MM.1S (cell line): ENCODE measurements around the gene PTPRN2.

Experiments used
- DNase-seq: peaks from one replicate; pipeline ENCODE4 v3.0.0-alpha.2; 2015
- H2AFZ ChIP-seq: fragments of 300-600 bp; sonication (generic); 2 replicates; pipeline ENCODE4 v1.6.0; 2016; ENCODE audit warnings: antibody characterized with exemption, low read length
- H3F3A ChIP-seq: fragments of 300-600 bp; sonication (generic); 2 replicates; pipeline ENCODE4 v1.6.1; 2016; ENCODE audit warnings: mild to moderate bottlenecking, antibody characterized with exemption, low read length, moderate library complexity, mixed read lengths; ENCODE audit not compliant: insufficient read depth
- H3K27ac ChIP-seq: fragments of 300-600 bp; sonication (generic); 2 replicates; pipeline ENCODE4 v1.5.1; 2016; ENCODE audit warnings: mild to moderate bottlenecking, low read length
- H3K27me3 ChIP-seq: fragments of 300-600 bp; sonication (generic); replicated peaks from 2 replicates; pipeline ENCODE4 v1.6.0; 2016; ENCODE audit warnings: low read length; ENCODE audit not compliant: insufficient read depth
- H3K36me3 ChIP-seq: fragments of 300-600 bp; sonication (generic); replicated peaks from 2 replicates; pipeline ENCODE4 v1.6.1; 2016; ENCODE audit warnings: mild to moderate bottlenecking, low read length, mixed read lengths; ENCODE audit not compliant: insufficient read depth
- H3K4me1 ChIP-seq: fragments of 300-600 bp; sonication (generic); 2 replicates; pipeline ENCODE4 v1.6.1; 2016; ENCODE audit warnings: low read length, mixed read lengths
- H3K4me2 ChIP-seq: fragments of 300-600 bp; sonication (generic); 2 replicates; pipeline ENCODE4 v1.6.0; 2016; ENCODE audit warnings: low read depth, low read length
- H3K4me3 ChIP-seq: fragments of 300-600 bp; sonication (generic); 2 replicates; pipeline ENCODE4 v1.5.1; 2016; ENCODE audit warnings: low read length, mixed read lengths
- H3K79me2 ChIP-seq: fragments of 300-600 bp; sonication (generic); 2 replicates; pipeline ENCODE4 v1.6.1; 2016; ENCODE audit warnings: mixed run types, low read length, mixed read lengths
- H3K9ac ChIP-seq: fragments of 300-600 bp; sonication (generic); 2 replicates; pipeline ENCODE4 v1.6.1; 2016; ENCODE audit warnings: low read length, mixed read lengths
- H3K9me2 ChIP-seq: fragments of 300-600 bp; sonication (generic); replicated peaks from 2 replicates; pipeline ENCODE4 v1.6.1; 2016; ENCODE audit warnings: mild to moderate bottlenecking, low read length, mixed read lengths; ENCODE audit not compliant: insufficient read depth
- H3K9me3 ChIP-seq: fragments of 300-600 bp; sonication (generic); replicated peaks from 2 replicates; pipeline ENCODE4 v1.6.1; 2016; ENCODE audit warnings: mild to moderate bottlenecking, low read length, mixed read lengths; ENCODE audit not compliant: insufficient read depth
- H4K20me1 ChIP-seq: fragments of 300-600 bp; sonication (generic); 2 replicates; pipeline ENCODE4 v1.6.1; 2016; ENCODE audit warnings: mild to moderate bottlenecking, low read length, moderate library complexity, mixed read lengths; ENCODE audit not compliant: insufficient read depth
- EZH2 ChIP-seq: fragments of 300-600 bp; sonication (generic); optimal IDR thresholded peaks from 2 replicates; pipeline ENCODE3; 2017; ENCODE audit warnings: low read depth, mild to moderate bottlenecking, antibody characterized with exemption, low read length, mixed read lengths
- EZH2phosphoT487 ChIP-seq: fragments of 300-600 bp; sonication (generic); IDR thresholded peaks from 2 replicates; pipeline ENCODE4 v1.6.1; 2018; ENCODE audit warnings: antibody characterized with exemption, low read length
- TF ChIP-seq, protein P1 (sequence below): fragments of 300-600 bp; sonication (generic); IDR thresholded peaks from 2 replicates; pipeline ENCODE4 v1.5.1; 2016; ENCODE audit warnings: antibody characterized with exemption, low read length, mixed read lengths

Gene PTPRN2

GRCh38 chr7:158133515-158134271, 453.9 kb downstream of the PTPRN2 start:
- H3K79me2 ChIP-seq, result no peaks in the 10 kb centered on the region
- no peak overlapping the region for H3K4me2 ChIP-seq
- no peaks in the 10 kb centered on the region for H3K9me3 ChIP-seq
- no peaks in the 10 kb centered on the region for H3K36me3 ChIP-seq
- no peak overlapping the region for H2AFZ ChIP-seq
- no peaks in the 10 kb centered on the region for H3F3A ChIP-seq
- no peak overlapping the region for H3K9ac ChIP-seq
- H3K4me1 ChIP-seq, result no peaks in the 10 kb centered on the region
- H3K9me2 ChIP-seq, result no peaks in the 10 kb centered on the region
- TF ChIP-seq, protein P1, sequence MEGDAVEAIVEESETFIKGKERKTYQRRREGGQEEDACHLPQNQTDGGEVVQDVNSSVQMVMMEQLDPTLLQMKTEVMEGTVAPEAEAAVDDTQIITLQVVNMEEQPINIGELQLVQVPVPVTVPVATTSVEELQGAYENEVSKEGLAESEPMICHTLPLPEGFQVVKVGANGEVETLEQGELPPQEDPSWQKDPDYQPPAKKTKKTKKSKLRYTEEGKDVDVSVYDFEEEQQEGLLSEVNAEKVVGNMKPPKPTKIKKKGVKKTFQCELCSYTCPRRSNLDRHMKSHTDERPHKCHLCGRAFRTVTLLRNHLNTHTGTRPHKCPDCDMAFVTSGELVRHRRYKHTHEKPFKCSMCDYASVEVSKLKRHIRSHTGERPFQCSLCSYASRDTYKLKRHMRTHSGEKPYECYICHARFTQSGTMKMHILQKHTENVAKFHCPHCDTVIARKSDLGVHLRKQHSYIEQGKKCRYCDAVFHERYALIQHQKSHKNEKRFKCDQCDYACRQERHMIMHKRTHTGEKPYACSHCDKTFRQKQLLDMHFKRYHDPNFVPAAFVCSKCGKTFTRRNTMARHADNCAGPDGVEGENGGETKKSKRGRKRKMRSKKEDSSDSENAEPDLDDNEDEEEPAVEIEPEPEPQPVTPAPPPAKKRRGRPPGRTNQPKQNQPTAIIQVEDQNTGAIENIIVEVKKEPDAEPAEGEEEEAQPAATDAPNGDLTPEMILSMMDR, result no peak
- TF ChIP-seq EZH2phosphoT487 (no peak), EZH2 (no peak)
- DNase-seq, result no peak
- peaks cover 44% of the 10 kb centered on the region for H3K27me3 ChIP-seq
- H3K27ac ChIP-seq, result no peak overlapping the region
- no peak overlapping the region for H3K4me3 ChIP-seq
- H4K20me1 ChIP-seq, result no peaks in the 10 kb centered on the region

GRCh38 chr7:158133057-158133456, 454.6 kb downstream of the PTPRN2 start:
- H3K27ac ChIP-seq, result no peak overlapping the region
- H3K4me2 ChIP-seq, result no peak overlapping the region
- H3K79me2 ChIP-seq, result no peaks in the 10 kb centered on the region
- no peak for DNase-seq
- H3K9me2 ChIP-seq, result no peaks in the 10 kb centered on the region
- H3K4me3 ChIP-seq, result no peak overlapping the region
- no peaks in the 10 kb centered on the region for H3K4me1 ChIP-seq
- H3K27me3 ChIP-seq, result peaks cover 45% of the 10 kb centered on the region
- no peak overlapping the region for H2AFZ ChIP-seq
- TF ChIP-seq EZH2phosphoT487 (no peak), EZH2 (no peak)
- TF ChIP-seq, protein P1, result no peak
- H4K20me1 ChIP-seq, result no peaks in the 10 kb centered on the region
- no peaks in the 10 kb centered on the region for H3K36me3 ChIP-seq
- no peak overlapping the region for H3K9ac ChIP-seq
- H3K9me3 ChIP-seq, result no peaks in the 10 kb centered on the region
- no peaks in the 10 kb centered on the region for H3F3A ChIP-seq

- no peak overlapping the region for H2AFZ ChIP-seq
- H3K4me3 ChIP-seq, result no peak overlapping the region
- H3K9me2 ChIP-seq, result no peaks in the 10 kb centered on the region
- H3K9ac ChIP-seq, result no peak overlapping the region
- no peaks in the 10 kb centered on the region for H3F3A ChIP-seq
- H3K27me3 ChIP-seq, result peaks cover 42% of the 10 kb centered on the region
- no peak overlapping the region for H3K27ac ChIP-seq
- no peaks in the 10 kb centered on the region for H3K36me3 ChIP-seq
- H3K4me2 ChIP-seq, result no peak overlapping the region
- DNase-seq, result no peak
- no peaks in the 10 kb centered on the region for H3K79me2 ChIP-seq
- no peaks in the 10 kb centered on the region for H3K4me1 ChIP-seq
- H3K9me3 ChIP-seq, result no peaks in the 10 kb centered on the region
- H4K20me1 ChIP-seq, result no peaks in the 10 kb centered on the region
- TF ChIP-seq EZH2 (no peak), EZH2phosphoT487 (no peak)
- TF ChIP-seq, protein P1, result no peak
These were observed 457.6 kb downstream of the PTPRN2 start for GRCh38 chr7:158130023-158130409.
